Esophagus squamous epithelium (tissue), 5 donors: ENCODE data around the gene MRPL19. TPM values are rescaled to one million over a fixed set of nuclear protein-coding genes. Genes with fewer than 3 reads are reported as not detected.

Experiments used
- DNase-seq: peaks from one replicate; lab custom pipeline; 2025; lab: John Stamatoyannopoulos, UW
- H3K27ac ChIP-seq, 4 donors: fragments of 200-600 bp; sonication (generic); one replicate each; pipeline ENCODE4 v1.5.1; 2016 to 2019; ENCODE audit warnings: mild to moderate bottlenecking in 1 of 4
- H3K27me3 ChIP-seq, 4 donors: fragments of 200-600 bp; sonication (generic); 1 replicate in 3 of 4; 2 replicates in 1 of 4; pipeline versions ENCODE4 v1.5.1 to v1.6.0; 2017 to 2021; ENCODE audit warnings: antibody characterized with exemption in 1 of 4
- H3K36me3 ChIP-seq, 3 donors: fragments of 200-600 bp; sonication (generic); one replicate each; pipeline ENCODE4 v1.5.1; 2016 to 2019
- H3K4me1 ChIP-seq, 3 donors: fragments of 200-600 bp; sonication (generic); one replicate each; pipeline ENCODE4 v1.5.1; 2017 to 2019
- H3K4me3 ChIP-seq, 4 donors: fragments of 200-600 bp; sonication (generic); 1 replicate in 3 of 4; 2 replicates in 1 of 4; pipeline ENCODE4 v1.5.1; 2016 to 2019; ENCODE audit warnings: mild to moderate bottlenecking in 2 of 4, moderate library complexity in 1 of 4
- H3K9me3 ChIP-seq, 3 donors: fragments of 200-600 bp; sonication (generic); one replicate each; pipeline ENCODE4 v1.5.1; 2016 to 2019
- POLR2A ChIP-seq, 4 donors: fragments of 450-650 bp; IDR thresholded peaks; one replicate each; pipeline ENCODE4 v1.6.1; 2017; ENCODE audit warnings: antibody characterized with exemption in 4 of 4, mild to moderate bottlenecking in 4 of 4, moderate library complexity in 3 of 4
- WGBS, 2 donors: methylation state at CpG; one replicate each; pipeline ENCODE4 v1.1.5; 2018; 5-methylcytosine and 5-hydroxymethylcytosine counted together
- intact Hi-C: fragments of 100-400 bp; cut with DNase I; formaldehyde crosslinking; loops from one replicate; pipeline ENCODE4 v1.15.0; 2022
- total RNA-seq, 4 donors: library from RNA; depleted of rRNA; stranded (reverse); fragments of >200 nt; gene quantifications; one replicate each; pipeline ENCODE4 v1.1.0, GENCODE V29; 2016
- TF ChIP-seq, protein P1 (sequence below), 6 experiments: fragments of 450-650 bp in 4 of 6; fragments of 200-600 bp in 2 of 6; sonication (generic) in 2 of 6; IDR thresholded peaks; one replicate each; pipeline ENCODE4 v1.5.1; 2016 to 2019; ENCODE audit warnings: antibody characterized with exemption in 6 of 6, mild to moderate bottlenecking in 4 of 6, moderate library complexity in 4 of 6
- donor health status: DM: yes; HTN: yes; CAD: no.

MRPL19 gene
- total RNA-seq, 4 donors from 2014 or later: 29.6 to 48.5 (median 43.6) TPM

DNA sequence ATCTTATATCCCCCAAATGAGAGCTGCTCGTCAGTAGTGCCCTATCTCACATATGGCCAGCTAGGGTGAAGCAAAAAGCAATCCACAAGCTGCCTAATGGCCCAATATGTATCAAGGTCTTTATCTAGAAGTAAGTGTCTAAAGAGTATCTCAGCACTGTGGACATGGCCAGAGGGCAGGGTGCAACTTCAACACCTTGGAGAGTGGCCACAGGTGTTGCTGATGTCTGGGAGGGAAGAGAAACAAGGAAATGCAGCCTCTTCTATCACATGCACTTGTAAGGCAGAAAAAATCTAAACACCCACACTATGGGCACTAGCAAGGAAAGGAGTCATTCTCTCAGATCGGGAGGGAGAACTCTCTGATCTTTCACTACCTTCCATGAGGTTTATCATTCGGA lies 23.7 kb upstream of the MRPL19 start:
- Histone ChIP-seq H3K4me1 (no peaks in the 10 kb centered on the region), H3K4me3 (no peak overlapping the region), H3K36me3 (no peaks in the 10 kb centered on the region), H3K27ac (no peak overlapping the region), H3K9me3 (no peaks in the 10 kb centered on the region), H3K27me3 (peaks cover 0 to 16% (median 0%) of the 10 kb centered on the region in 4 donors)
- intact Hi-C loops: no loop called here
- 68 to 76% methylated on average over 2 to 3 of the region's 3 CpGs for WGBS, 2 donors
- TF ChIP-seq, protein P1, sequence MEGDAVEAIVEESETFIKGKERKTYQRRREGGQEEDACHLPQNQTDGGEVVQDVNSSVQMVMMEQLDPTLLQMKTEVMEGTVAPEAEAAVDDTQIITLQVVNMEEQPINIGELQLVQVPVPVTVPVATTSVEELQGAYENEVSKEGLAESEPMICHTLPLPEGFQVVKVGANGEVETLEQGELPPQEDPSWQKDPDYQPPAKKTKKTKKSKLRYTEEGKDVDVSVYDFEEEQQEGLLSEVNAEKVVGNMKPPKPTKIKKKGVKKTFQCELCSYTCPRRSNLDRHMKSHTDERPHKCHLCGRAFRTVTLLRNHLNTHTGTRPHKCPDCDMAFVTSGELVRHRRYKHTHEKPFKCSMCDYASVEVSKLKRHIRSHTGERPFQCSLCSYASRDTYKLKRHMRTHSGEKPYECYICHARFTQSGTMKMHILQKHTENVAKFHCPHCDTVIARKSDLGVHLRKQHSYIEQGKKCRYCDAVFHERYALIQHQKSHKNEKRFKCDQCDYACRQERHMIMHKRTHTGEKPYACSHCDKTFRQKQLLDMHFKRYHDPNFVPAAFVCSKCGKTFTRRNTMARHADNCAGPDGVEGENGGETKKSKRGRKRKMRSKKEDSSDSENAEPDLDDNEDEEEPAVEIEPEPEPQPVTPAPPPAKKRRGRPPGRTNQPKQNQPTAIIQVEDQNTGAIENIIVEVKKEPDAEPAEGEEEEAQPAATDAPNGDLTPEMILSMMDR (IDR thresholded peaks at IDR 0.05): no peak
- TF ChIP-seq POLR2A (IDR thresholded peaks at IDR 0.05): no peak
- DNase-seq: no peak

DNA sequence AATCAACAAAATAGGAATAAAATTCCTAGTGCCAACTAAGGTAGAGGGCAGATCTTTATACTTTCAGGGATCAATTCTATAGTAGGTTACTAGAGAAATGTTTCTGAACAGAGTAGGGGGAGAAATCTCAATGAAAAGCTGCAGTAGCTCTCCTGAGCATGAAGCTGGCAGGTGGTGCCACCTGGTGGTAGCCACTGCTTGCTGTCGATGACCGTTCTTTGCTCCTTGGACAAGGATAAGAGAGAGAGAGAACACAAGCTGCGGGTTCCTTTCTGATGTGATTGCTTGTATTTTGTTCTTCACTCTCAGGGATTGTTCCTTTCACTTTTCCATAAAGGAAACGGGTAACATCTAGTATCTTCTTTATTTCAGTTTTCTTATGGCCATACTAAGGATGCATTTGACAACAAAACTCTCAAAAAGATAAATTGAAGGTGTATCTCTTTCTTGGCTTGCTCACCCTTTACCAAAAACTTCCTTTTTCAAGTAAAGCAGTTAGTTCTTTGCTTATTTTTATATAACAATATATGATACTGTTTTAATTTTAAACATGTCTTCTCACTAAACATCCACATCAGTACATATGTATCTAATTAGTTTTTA lies 18.6 kb upstream of the MRPL19 start:
- no peak for DNase-seq
- H3K4me3 ChIP-seq: no peak overlapping the region

DNA sequence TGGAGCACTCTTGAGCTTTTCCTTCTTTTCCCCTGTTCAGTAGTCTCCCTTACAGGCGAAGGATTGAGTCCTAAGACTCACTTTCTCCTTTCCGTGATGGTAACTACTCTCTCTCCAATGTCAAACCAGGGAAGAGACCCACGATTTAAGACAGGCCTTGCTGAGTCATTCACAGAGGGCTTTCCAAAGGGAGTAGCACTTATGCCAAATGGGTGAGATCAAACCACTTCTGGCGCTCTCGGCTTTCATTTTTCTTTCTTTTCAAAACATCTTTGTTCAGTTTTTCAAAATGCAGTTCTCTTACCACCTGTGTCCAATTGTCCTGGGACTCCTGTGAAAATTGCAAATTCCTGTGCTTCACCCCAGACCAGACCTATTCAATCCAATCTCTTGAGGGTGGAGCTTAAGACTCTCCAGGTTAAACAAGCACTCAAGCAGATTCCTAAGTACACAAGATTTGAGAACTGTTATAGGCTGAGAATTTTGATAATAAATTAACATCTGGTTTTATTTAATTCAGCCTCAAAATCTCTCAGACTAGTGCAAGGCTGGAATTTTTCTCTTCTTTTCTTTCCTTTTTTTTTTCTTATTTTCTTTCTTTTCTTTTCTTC lies 14.4 kb upstream of the MRPL19 start:
- TF ChIP-seq POLR2A (IDR thresholded peaks at IDR 0.05): no peak
- TF ChIP-seq, protein P1 (IDR thresholded peaks at IDR 0.05): no peak
- no peak overlapping the region for H3K4me3 ChIP-seq
- H3K27me3 ChIP-seq: peaks cover 0 to 6% (median 0%) of the 10 kb centered on the region in 4 donors
- no peaks in the 10 kb centered on the region for H3K4me1 ChIP-seq
- H3K36me3 ChIP-seq: no peaks in the 10 kb centered on the region
- 57 to 75% methylated on average over 5 of the region's 5 CpGs for WGBS, 2 donors
- no peak overlapping the region for H3K27ac ChIP-seq
- H3K9me3 ChIP-seq: no peaks in the 10 kb centered on the region
- no peak for DNase-seq
- intact Hi-C loops: no loop called here

More for the DNA sequence above, 18.6 kb upstream of the MRPL19 start:
- 0 to 2% methylated on average over 4 of the region's 4 CpGs for WGBS, 2 donors
- H3K9me3 ChIP-seq: no peaks in the 10 kb centered on the region
- TF ChIP-seq, protein P1 (IDR thresholded peaks at IDR 0.05): peak; percentile 53 to 84 (median 72)
- TF ChIP-seq POLR2A (IDR thresholded peaks at IDR 0.05): no peak
- H3K27me3 ChIP-seq: peaks cover 0 to 9% (median 0%) of the 10 kb centered on the region in 4 donors
- no peaks in the 10 kb centered on the region for H3K4me1 ChIP-seq
- intact Hi-C loops: no loop called here
- no peaks in the 10 kb centered on the region for H3K36me3 ChIP-seq
- no peak overlapping the region for H3K27ac ChIP-seq

DNA sequence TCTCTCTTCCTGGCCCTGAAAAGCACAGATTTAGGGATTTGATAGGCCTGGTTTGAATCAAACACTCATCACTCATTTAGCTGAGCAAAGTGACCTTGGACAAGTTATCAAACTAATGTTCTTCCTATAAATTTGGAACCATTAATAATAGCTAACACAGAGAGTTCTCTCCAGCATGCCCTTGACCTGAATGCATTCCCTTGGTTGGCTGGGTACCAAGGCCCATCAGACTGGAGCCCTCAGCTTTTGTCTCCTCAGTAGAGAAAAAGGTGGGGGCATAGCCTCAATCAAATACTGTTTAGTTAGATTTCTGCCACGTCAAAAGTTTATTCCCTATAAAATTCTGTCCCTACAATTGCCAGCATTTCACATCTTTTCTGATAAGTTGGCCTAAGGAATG lies 13.8 kb upstream of the MRPL19 start:
- 47 to 76% methylated on average over 1 of the region's 1 CpG for WGBS, 2 donors

DNA sequence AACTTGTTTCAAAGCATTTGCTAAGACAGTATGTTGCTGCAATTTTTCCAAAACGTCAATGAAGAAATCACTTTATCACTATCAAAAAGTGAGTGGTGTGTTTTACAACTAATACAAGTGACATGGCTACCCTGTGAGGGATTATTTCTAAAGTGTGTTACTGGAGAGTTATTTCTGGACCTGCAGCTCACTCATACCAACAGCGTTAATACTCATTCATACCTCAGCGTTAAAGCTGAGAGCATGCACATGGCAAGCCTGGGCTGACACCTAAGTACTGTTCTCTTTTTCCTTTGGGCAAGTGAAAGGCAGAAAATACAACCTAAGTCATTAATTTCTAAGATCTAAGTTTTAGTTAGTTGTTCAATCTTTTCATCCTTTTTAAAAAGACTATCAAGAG lies 13.0 kb upstream of the MRPL19 start:
- TF ChIP-seq, protein P1 (IDR thresholded peaks at IDR 0.05): no peak
- TF ChIP-seq POLR2A (IDR thresholded peaks at IDR 0.05): no peak
- no peaks in the 10 kb centered on the region for H3K36me3 ChIP-seq
- H3K27ac ChIP-seq: no peak overlapping the region
- WGBS, 2 donors: 57 to 74% methylated on average over 3 of the region's 3 CpGs
- no peaks in the 10 kb centered on the region for H3K4me1 ChIP-seq
- no peaks in the 10 kb centered on the region for H3K9me3 ChIP-seq
- H3K4me3 ChIP-seq: no peak overlapping the region
- intact Hi-C loops: no loop called here
- DNase-seq: no peak
- H3K27me3 ChIP-seq: peaks cover 0 to 17% (median 0%) of the 10 kb centered on the region in 4 donors

More for the DNA sequence above, 13.8 kb upstream of the MRPL19 start:
- Histone ChIP-seq H3K9me3 (no peaks in the 10 kb centered on the region), H3K27me3 (peaks cover 0 to 11% (median 0%) of the 10 kb centered on the region in 4 donors), H3K27ac (no peak overlapping the region), H3K4me3 (no peak overlapping the region), H3K36me3 (no peaks in the 10 kb centered on the region), H3K4me1 (no peaks in the 10 kb centered on the region)
- DNase-seq: no peak
- TF ChIP-seq, protein P1 (IDR thresholded peaks at IDR 0.05): no peak
- no peak for TF ChIP-seq POLR2A (IDR thresholded peaks at IDR 0.05)
- intact Hi-C loops: no loop called here
